Colon (tissue), 2 donors: ENCODE data around the gene BBIP1.

Experiments
- FAIRE-seq: peaks from 2 replicates; lab custom pipeline; 2012; peaks lifted over from hg19 to GRCh38; lab: Jason Lieb, UNC
- donor health status: control.
- donor health status: control.

The BBIP1 gene, protein sequence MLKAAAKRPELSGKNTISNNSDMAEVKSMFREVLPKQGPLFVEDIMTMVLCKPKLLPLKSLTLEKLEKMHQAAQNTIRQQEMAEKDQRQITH

DNA sequence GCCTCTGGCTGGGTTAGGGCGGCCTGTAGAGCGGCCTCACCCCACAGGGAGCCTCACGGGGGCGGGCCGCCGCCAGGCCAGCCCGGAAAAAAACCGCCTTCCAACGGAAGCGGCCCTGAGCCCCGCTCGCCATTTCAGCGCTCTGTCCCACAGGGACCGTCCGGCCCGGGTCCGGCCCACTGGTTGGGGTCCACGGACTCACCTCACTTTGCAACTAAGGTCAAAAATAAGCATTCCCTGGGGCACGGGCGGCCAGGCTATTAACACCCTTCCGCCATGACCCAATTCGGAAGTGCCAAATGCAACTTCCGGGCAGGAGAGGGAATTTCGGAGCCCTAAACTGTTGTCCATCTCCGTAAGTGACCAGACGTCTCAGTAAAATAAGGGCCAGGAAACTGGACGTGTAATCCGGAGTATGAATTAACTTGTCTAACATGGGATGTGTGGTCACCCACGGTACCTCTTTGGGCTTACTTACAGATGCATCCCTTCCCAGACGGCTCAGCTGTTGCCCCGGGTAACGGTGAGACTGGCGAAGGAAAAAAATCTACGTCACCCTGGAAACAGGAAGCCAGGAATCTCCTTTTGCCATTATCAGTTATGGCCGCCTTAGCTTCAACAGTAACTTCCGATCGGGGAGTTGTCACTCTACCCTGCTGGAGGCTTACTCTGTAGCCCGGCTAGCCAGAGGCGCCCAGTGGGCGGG, at the start of gene BBIP1:
Gene BBIP1 (minus strand): TSS at position 538 of the 706 bp plus-strand sequence. CDS start 1,023 bp downstream, outside the sequence.
- FAIRE-seq = peak; percentile 73

DNA sequence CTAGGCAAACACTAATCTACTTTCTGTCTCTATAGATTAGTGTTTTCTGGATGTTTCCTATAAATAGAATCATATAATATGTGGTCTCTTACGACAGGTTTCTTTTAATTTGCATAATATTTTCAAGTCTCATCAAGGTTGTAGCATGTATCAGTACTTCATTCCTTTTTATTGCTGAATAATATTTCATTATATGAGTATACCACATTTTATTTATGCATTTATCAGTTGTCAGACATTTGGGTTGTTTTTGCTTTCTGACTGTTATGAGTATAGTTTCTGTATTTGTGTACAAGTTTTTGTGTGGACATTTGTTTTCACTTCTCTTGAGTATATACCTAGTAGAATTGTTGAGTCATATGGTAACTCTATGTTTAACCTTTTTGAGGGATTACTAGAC, 48.7 kb upstream of the BBIP1 start:
- no peak for FAIRE-seq

DNA sequence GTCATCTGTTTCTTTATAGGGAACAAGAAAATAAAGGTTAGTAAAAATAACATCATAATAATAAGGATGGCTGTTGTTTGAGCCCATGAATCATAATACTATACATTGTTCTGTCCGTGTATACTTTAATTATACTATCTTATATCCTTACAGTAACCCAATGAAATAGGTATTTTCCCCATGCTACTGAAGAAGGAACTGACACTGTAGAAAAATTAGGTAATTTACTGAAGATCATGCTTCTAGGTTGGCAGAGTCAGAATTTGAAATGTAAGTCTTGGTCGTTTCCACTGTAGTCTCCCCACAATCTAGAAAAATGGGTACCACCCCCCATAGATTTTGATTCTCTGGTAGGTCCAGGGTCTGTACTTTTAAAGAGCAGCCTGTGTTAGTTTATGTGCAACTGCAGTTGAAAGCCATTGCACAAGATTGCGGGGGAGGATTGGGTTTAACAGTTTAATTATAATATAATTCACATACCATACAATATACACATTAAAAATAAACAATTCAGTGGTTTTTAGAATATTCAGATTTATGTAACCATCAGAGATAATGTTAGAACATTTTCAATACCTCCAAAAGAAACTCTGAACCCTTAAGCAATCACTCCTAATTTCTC, 48.1 kb upstream of the BBIP1 start:
- FAIRE-seq = no peak

DNA sequence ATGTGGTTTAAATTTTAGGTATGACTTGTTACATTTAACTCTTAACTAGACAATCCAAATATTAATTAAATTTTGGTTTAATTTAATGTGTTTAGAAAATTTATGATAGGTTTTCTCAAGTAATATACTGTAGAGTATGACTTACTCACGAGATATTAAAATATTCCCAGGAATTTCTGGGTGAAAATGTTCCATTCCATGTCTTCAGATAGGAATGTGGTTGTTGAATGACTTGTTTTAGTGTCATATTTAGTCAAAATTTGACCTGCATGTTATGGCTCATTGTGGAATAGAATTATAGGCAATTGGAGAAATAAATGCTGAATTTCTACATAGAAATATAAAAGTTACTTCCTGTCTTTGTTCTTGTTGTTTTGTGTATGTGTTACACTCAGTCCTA, 47.2 kb upstream of the BBIP1 start:
- no peak for FAIRE-seq

DNA sequence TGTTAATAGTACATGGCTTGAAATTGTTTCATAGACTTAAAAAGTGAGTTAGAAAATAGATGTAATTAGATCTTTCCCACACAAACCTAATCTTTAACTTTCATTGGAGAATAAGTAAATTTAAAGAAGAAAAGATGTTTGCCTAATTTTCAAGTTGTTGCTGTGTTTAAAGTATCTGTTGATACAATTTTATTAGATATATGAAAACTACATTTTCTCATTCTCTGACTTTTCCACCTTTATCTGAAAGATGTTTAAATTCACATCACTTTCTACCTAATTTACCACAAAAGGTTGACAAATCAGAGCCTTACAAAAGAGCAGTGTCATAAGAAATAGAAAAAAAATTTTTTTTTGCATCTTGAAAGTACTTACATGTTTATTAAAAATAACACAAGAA, 46.2 kb upstream of the BBIP1 start:
- FAIRE-seq = no peak

DNA sequence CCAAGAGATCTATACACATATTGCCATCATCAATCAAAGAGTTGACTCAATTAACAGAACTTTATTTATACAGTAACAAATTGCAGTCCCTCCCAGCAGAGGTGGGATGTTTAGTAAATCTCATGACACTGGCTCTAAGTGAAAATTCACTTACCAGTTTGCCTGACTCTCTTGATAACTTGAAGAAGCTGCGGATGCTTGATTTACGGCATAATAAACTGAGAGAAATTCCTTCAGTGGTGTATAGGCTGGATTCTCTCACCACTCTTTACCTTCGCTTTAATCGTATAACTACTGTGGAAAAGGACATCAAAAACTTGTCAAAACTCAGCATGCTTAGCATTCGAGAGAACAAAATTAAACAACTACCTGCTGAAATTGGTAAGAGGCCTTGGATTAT, 45.7 kb upstream of the BBIP1 start:
- FAIRE-seq = no peak

DNA sequence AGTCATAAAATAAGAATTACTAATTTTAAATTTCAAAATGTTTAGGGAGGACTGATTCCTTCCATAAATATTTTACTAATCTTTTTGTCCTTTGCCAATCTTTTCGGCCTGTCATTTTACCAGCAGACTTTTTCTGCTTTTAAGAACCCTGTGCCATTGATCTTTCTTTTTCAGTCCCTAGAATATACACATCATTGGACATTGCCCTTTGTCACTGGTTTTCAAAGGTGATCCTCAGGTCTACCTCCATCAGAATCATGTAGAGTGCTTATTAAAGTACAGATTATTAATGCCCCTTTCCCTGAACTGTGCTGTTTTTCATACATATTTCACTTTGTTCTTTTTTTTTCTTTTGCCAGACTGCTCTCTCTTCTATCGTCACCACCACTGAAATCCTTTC, 44.2 kb upstream of the BBIP1 start:
- no peak for FAIRE-seq

DNA sequence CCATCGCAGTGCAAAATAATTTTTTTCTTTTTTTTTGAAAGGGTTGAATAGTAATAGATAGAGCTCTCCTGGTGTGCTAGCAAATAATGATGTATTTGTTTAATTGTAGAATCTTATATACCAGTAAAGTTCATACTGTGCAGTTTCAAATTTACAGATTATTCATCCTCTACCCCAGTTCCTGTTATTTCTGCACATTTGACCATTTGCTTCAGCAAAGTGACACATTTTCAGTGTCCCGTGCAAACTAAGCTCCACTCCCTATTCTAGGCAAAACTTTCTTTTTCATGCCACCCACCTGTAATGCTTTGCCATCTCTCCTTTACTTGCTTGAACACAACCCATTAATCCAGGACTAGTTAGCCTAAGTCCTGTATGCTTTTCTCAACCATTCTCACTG, 43.5 kb upstream of the BBIP1 start:
- FAIRE-seq = no peak

DNA sequence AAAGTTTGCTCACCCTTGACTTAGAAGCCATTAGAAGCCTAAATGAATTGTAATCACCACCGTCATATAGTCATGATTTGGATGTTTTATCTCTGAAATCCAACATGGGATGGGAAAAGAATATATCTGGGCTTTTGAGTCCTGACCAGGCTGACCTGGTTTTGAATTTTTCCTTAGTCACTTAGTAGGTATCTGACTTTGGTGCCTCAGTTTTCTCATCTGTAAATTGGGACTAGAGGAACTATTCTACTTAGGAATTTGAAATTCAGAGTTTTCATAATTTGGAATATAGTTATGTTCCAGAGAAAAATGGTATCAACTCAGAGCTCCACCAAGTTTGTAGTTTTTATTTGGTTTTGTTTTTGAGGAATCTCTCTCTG, 41.3 kb upstream of the BBIP1 start:
- no peak for FAIRE-seq

DNA sequence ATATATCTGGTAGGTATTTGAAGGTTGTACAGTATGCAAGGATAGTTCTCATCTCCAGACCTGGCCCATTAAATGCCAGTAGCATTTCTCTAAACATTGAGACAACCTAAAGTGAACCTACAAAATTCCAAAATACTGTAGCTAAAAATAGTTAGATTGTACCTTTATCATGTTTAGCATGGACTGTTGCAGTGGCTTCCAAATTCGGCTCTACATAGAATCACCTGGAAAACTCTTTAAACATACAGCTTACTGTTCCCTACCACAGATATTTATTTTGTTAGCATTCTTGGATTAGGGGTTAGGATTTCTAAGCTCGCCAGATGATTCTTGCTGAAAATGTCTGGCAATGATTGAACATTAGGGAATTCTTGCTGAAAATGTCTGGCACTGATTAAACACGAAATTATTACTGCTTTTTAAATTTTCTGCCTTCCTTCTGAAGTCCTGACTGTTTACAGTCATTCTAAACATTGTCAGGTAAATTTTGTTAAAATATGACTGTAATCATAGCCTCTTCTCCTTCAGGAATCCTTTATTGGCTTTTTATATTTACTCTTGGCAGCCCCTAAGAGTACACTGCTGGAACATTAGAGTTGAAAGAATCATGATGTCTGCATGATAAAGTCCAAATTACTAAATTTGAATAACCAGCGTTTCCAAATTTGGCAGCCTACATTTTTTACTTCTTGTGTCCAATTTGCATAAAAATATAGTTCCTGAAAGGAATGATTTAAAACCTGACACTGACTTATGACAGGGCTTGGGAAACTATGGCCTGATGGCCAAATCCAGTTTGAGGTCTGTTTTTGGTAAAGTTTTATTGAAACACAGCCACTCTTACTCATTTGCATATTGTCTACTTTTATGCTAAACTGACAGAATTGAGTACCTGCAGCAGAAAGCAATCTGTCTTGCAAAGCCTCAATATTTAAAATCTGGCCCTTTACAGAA, 40.7 kb upstream of the BBIP1 start:
- no peak for FAIRE-seq

DNA sequence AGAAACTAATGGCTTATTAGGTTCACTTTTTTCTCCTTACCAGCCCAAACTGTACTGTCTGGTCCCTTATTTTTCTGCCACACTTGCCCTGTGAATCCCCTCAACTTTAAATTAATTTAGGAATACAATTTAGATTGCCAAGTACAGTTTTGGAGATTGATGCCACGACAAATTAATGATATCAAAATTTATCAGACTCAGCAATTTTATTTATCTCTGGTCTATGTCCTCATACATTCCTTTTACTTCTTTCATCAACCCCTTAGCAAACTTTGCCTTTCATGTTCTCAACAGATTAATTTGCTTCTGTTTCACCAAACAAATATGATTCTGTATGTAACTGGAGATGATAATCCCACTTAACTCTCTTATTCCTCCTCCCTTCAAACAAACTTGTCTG, 38.6 kb upstream of the BBIP1 start:
- no peak for FAIRE-seq

DNA sequence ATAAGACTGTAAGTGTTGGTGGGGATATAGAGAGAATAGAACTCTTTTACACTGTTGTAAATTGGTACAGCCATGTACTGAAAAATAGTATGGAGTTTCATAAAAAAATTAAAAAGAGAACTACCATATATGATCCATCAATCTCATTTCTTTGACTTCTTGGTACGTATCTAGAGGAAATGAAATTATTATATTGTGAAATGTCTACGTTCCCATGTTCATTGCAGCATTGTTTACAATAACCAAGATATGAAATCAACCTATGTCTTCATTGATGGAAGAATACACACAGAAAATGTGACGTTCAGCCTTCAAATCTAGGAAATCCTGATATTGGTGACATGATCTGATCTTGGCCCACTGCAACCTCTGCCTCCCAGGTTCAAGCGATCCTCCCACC, 32.4 kb upstream of the BBIP1 start:
- FAIRE-seq = no peak

DNA sequence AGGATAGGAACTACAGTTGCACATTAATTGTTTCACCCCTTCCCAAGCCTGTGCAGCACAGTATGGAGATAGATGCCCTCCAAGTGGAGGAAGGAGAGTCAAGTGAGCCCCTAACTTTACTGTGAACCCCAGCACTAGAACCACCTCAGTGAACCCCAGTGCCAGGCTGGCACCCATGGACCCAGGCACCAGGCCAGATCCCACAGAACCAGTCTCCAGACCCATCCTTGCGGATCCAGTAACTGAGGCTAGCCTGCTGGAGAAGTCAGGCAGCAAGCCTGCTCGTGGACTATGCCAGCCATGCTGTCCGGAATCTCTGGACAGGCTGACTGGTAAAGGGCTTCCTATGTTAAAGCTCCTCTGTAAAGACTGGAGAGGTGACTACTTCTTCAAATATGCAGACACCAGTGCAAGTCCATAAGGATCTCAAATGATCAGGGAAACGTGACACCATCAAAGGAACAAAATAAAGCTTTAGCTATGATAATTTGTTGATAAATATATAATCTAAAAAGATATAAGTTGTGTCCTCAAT, 28.1 kb upstream of the BBIP1 start:
- no peak for FAIRE-seq

DNA sequence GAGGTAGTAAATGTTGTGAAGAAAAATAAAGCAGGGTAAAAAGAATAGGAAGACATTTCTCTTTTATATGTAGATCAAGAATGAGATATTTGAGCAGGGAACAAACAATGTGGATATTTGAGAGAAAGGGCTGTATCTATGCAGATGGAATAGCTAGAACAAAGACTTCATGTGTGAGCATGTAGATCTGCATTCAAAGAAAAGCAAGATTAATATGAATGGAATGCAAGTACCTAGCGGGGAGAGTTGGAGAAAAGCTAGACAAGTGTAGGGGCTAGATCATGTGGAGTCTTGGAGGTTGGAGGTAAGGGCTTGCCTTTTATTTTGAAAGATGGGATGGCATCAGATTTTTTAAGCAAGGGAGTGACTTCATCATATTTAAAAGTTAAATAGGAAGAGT, 27.5 kb upstream of the BBIP1 start:
- no peak for FAIRE-seq

DNA sequence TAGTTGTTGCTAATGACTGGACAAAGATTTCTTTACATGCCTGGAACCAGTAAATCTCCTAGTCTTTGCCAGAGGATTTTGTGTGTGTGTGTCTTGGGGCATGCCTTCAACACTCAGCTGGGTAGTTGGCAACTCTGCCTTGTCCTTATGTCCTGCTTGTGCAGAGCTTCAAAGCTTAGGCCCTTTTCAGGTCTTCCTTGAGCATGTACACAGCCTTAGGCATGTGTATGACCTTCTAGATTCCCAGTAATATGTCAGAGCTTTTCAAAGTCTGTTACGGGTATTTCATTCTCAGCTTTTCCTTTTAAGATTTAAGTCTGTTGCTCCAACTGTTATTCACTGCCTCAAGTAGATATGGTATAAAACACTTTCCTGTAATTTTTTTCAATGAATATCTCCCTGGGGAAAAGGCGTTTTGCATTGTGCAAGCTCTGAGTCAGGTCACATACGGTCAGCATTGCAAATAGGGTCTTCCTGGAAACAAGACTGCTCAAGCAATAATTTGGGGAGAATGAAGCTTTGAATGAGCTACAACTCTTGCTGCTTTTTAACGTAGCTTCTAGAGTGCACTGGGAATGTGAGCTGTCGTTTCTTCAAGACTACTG, 25.9 kb upstream of the BBIP1 start:
- no peak for FAIRE-seq

DNA sequence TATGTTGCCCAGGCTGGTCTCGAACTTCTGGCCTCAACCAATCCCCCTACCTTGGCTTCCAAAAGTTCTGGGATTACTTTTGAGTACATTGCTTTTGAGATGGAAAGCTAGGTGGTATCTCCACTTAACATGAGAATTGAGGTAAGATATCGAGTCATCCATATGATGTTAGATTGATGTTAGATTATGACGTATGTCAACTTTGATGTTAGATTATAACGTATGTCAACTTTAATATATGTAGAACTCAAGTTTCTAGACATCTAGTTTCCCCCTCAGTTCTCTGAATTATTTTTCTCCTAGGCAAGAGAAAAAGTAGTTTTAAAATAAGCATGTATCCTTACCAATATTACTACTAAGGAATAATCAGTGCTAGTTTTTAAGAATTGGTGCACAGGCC, 20.4 kb upstream of the BBIP1 start:
- FAIRE-seq = no peak

DNA sequence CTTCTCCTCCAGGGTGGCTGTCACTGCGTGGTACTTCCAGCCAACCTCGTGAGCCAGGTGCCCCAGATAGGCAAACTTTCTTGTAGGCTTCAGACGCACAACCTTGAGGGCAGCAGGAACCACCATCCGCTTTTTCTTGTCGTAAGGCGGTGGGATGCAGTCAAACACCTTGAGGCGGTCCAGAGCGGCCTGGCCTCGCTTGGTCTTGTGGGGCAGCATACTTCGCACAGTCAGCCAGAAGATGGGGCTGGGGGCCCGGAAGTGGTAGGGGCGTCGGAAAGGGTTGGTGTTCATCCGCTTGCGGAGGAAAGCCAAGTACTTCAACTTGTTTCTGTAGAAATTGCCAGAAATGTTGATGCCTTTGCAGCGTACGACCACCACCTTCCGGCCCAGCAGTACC, 17.8 kb upstream of the BBIP1 start:
- FAIRE-seq = no peak

DNA sequence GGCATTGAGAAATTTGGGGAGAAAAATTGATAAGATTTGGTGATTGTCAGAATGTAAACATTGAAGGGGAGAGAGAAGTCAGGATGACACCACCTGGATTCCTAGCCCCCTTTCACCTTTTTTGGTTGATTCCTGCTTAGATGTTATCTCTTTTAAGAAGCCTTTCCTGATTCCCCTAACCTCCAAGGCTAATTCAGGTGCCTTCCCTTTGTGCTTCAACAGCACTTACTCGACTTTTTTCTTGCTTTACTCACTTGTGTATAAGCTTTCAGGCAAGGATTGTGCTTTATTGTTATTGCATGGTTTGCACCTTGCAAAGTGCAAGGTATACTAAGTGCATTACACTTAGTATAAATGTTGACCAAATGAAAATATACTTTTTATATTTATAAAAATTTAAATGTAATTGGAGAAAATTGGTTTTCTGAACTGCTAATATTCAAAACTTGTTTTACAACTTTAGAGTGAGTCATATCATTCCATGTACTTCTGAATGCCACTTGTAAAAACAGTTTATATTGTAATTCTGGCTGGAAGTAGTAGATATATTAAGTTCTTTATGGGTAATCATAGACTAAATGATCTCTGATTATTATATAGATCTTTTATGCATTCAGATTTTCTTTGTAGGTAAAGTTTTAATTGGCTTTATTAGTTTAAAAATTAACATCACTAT, 13.7 kb upstream of the BBIP1 start:
- no peak for FAIRE-seq

DNA sequence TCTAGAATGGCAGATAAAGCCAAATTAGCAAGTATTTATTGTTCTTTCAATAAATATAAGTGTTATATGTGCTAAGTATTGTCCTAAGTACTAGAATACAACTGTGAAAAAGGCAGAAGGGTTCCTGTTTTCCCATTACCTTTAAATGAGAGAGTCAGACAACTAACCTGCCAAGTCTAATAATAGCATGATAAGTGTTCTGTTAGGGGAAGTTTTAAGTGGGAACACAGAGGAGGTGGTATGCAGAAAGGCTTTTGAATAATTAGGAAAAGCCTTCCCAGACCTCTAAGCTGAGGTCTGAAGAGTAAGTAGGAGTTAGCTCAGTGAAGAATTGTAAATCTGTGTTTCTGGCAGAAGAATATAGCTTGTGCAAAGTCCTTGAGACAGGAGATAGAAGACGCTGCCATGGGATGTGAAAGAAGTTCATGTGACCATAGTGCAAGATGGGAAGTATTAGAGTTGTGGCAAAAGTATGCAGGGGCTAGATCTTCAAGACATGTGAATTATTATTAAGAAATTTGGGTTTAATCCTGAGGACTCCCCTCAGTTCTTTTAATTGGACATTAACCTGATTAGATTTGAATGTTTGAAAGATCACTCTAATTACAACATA, 12.9 kb upstream of the BBIP1 start:
- FAIRE-seq = no peak

DNA sequence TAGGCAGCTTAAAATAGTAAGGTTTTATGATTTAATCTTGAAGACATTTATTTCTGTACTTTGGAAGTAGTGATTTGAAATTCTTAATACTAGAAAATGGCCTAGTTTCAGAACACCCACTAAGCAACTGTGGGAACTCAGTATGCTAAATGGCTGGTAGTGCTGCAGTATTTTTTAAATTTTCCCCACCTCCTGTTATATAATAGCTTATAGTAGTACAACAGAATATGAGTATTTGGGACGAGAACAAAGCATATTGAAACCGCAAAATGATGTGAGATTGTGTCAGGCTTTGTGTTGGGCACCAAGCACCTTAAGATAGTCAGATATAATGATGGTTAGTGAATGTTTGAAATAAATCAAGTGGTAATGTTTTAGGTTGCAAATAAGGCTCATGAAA, 8.5 kb upstream of the BBIP1 start:
- no peak for FAIRE-seq

DNA sequence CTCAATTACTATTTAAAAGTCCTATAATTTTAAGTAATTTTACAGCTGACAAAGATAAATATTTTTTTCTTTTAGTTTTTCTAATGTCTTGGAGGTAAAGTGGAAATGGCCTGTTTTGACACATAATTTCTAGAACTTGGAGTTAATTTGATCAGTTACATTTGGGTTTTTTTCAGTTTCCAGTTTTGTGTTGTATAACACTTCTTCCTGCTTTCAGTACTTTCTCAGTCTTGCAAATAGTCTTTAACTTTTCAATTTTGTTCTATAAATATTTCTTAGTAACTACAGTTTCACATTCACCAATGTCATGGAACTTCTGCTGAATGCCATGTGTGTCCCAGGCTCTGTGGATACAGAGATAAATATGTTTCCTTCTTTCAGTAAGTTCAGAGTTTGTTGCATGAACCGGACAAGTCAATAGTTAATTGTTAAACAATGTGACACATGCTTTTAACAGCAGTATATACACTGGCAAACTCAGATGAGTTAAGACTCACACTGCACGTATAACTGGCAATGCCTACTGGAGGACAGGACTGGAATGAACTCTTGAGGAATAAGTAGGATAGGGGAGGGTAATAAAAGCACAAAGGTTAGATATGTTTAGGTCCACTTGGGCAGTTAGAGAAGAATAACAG, 5.0 kb upstream of the BBIP1 start:
- no peak for FAIRE-seq
